ENCODE measurements around the gene STBD1.

GRCh38 chr4:76334885-76335284, 28.4 kb downstream of the STBD1 start:
- TF ChIP-seq TAF1 (IDR thresholded peaks at IDR 0.05; ENCODE audit: low read depth) (no peak), EP300 (IDR thresholded peaks at IDR 0.05; ENCODE audit: borderline replicate concordance) (no peak), CEBPB (IDR thresholded peaks at IDR 0.05) (no peak), REST (IDR thresholded peaks at IDR 0.05; ENCODE audit: low read depth) (no peak), TCF12 (IDR thresholded peaks at IDR 0.05; ENCODE audit: low read depth) (no peak)
